Ishikawa (cell line): Measurements from ENCODE around the gene PROK2.

Source experiments
- CEBPB ChIP-seq: IDR thresholded peaks from 2 replicates; pipeline ENCODE4 v1.6.1; 2012
- CREB1 ChIP-seq: IDR thresholded peaks from 2 replicates; pipeline ENCODE4 v1.6.1; 2012; ENCODE audit warnings: low read depth
- EGR1 ChIP-seq: IDR thresholded peaks from 2 replicates; pipeline ENCODE4 v1.6.1; 2012
- EP300 ChIP-seq: IDR thresholded peaks from 2 replicates; pipeline ENCODE4 v1.6.1; 2012; ENCODE audit warnings: borderline replicate concordance
- FOXM1 ChIP-seq: IDR thresholded peaks from 2 replicates; pipeline ENCODE4 v1.6.1; 2012; ENCODE audit warnings: low read depth, borderline replicate concordance
- NFIC ChIP-seq: IDR thresholded peaks from 2 replicates; pipeline ENCODE4 v1.6.1; 2012
- RAD21 ChIP-seq: IDR thresholded peaks from 2 replicates; pipeline ENCODE4 v1.6.1; 2012; ENCODE audit warnings: low read depth
- TAF1 ChIP-seq: IDR thresholded peaks from 2 replicates; pipeline ENCODE4 v1.6.1; 2012; ENCODE audit warnings: low read depth, mild to moderate bottlenecking
- TCF12 ChIP-seq: IDR thresholded peaks from 2 replicates; pipeline ENCODE4 v1.6.1; 2012; ENCODE audit warnings: low read depth
- TEAD4 ChIP-seq: IDR thresholded peaks from 2 replicates; pipeline ENCODE4 v1.6.1; 2012
- YY1 ChIP-seq: IDR thresholded peaks from 2 replicates; pipeline ENCODE4 v1.6.1; 2012; ENCODE audit warnings: low read depth
- ZBTB7A ChIP-seq: IDR thresholded peaks from 2 replicates; pipeline ENCODE4 v1.6.1; 2012; ENCODE audit warnings: low read depth
- TF ChIP-seq, protein P1 (sequence below): IDR thresholded peaks from 2 replicates; pipeline ENCODE4 v1.6.1; 2012
- TF ChIP-seq, protein P2 (sequence below): IDR thresholded peaks from 2 replicates; pipeline ENCODE4 v1.6.1; 2012
- TF ChIP-seq, protein P3 (sequence below): IDR thresholded peaks from 2 replicates; pipeline ENCODE4 v1.6.1; 2012; ENCODE audit warnings: low read depth, mild to moderate bottlenecking

Gene PROK2

GRCh38 chr3:71723452-71724170, 61.3 kb downstream of the PROK2 start:
- no peak for TF ChIP-seq YY1
- TF ChIP-seq TAF1 = no peak
- TF ChIP-seq EGR1 = no peak
- no peak for TF ChIP-seq CREB1
- TF ChIP-seq, protein P1, sequence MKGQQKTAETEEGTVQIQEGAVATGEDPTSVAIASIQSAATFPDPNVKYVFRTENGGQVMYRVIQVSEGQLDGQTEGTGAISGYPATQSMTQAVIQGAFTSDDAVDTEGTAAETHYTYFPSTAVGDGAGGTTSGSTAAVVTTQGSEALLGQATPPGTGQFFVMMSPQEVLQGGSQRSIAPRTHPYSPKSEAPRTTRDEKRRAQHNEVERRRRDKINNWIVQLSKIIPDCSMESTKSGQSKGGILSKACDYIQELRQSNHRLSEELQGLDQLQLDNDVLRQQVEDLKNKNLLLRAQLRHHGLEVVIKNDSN = no peak
- TF ChIP-seq TEAD4 = no peak
- TF ChIP-seq NFIC = no peak
- TF ChIP-seq RAD21 = no peak
- TF ChIP-seq, protein P2, sequence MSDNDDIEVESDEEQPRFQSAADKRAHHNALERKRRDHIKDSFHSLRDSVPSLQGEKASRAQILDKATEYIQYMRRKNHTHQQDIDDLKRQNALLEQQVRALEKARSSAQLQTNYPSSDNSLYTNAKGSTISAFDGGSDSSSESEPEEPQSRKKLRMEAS = no peak
- TF ChIP-seq CEBPB = no peak

GRCh38 chr3:71722693-71723092, 62.3 kb downstream of the PROK2 start:
- no peak for TF ChIP-seq NFIC
- no peak for TF ChIP-seq TAF1
- no peak for TF ChIP-seq EGR1
- TF ChIP-seq EP300 = no peak
- TF ChIP-seq, protein P2 = no peak
- no peak for TF ChIP-seq RAD21
- no peak for TF ChIP-seq ZBTB7A
- TF ChIP-seq FOXM1 = no peak
- no peak for TF ChIP-seq TEAD4
- TF ChIP-seq, protein P1 = no peak
- TF ChIP-seq, protein P3, sequence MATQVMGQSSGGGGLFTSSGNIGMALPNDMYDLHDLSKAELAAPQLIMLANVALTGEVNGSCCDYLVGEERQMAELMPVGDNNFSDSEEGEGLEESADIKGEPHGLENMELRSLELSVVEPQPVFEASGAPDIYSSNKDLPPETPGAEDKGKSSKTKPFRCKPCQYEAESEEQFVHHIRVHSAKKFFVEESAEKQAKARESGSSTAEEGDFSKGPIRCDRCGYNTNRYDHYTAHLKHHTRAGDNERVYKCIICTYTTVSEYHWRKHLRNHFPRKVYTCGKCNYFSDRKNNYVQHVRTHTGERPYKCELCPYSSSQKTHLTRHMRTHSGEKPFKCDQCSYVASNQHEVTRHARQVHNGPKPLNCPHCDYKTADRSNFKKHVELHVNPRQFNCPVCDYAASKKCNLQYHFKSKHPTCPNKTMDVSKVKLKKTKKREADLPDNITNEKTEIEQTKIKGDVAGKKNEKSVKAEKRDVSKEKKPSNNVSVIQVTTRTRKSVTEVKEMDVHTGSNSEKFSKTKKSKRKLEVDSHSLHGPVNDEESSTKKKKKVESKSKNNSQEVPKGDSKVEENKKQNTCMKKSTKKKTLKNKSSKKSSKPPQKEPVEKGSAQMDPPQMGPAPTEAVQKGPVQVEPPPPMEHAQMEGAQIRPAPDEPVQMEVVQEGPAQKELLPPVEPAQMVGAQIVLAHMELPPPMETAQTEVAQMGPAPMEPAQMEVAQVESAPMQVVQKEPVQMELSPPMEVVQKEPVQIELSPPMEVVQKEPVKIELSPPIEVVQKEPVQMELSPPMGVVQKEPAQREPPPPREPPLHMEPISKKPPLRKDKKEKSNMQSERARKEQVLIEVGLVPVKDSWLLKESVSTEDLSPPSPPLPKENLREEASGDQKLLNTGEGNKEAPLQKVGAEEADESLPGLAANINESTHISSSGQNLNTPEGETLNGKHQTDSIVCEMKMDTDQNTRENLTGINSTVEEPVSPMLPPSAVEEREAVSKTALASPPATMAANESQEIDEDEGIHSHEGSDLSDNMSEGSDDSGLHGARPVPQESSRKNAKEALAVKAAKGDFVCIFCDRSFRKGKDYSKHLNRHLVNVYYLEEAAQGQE = no peak
- TF ChIP-seq CREB1 = no peak
- TF ChIP-seq YY1 = no peak
- TF ChIP-seq CEBPB = no peak
- no peak for TF ChIP-seq TCF12
